Neural progenitor cell (in vitro differentiated cells): Measurements from ENCODE around the gene PPP1R27. TPM values are rescaled to one million over a fixed set of nuclear protein-coding genes. Genes with fewer than 3 reads are reported as not detected.

Experiments used
- DNase-seq: peaks from one replicate; pipeline ENCODE4 v3.0.0-alpha.2; 2016; ENCODE audit warnings: low spot score
- H2AFZ ChIP-seq: fragments of 200-600 bp; sonication (generic); replicated peaks from 2 replicates; pipeline ENCODE4 v1.6.1; 2016; ENCODE audit warnings: antibody characterized with exemption
- H3F3A ChIP-seq: fragments of 200-600 bp; sonication (generic); 2 replicates; pipeline ENCODE4 v1.6.1; 2016; ENCODE audit warnings: antibody characterized with exemption, low read depth
- H3K27ac ChIP-seq: fragments of 200-600 bp; sonication (generic); 2 replicates; pipeline ENCODE4 v1.5.1; 2016; ENCODE audit warnings: mild to moderate bottlenecking
- H3K27me3 ChIP-seq: fragments of 200-600 bp; sonication (generic); 2 replicates; pipeline ENCODE4 v1.6.1; 2016; ENCODE audit warnings: mild to moderate bottlenecking, moderate library complexity
- H3K36me3 ChIP-seq: fragments of 200-600 bp; sonication (generic); 2 replicates; pipeline ENCODE4 v1.5.1; 2016
- H3K4me1 ChIP-seq: fragments of 200-600 bp; sonication (generic); 2 replicates; pipeline ENCODE4 v1.6.1; 2016; ENCODE audit warnings: mixed run types
- H3K4me2 ChIP-seq: fragments of 200-600 bp; sonication (generic); 2 replicates; pipeline ENCODE4 v1.6.1; 2016
- H3K4me3 ChIP-seq: fragments of 200-600 bp; sonication (generic); 2 replicates; pipeline ENCODE4 v1.5.1; 2016
- H3K79me2 ChIP-seq: fragments of 200-600 bp; sonication (generic); 2 replicates; pipeline ENCODE4 v1.6.1; 2016; ENCODE audit warnings: low read depth
- H3K9ac ChIP-seq: fragments of 200-600 bp; sonication (generic); 2 replicates; pipeline ENCODE4 v1.6.1; 2016
- H3K9me3 ChIP-seq: fragments of 200-600 bp; sonication (generic); 2 replicates; pipeline ENCODE4 v1.5.1; 2016; ENCODE audit warnings: low read depth
- H4K20me1 ChIP-seq: fragments of 200-600 bp; sonication (generic); 2 replicates; pipeline ENCODE4 v1.6.1; 2016; ENCODE audit warnings: low read depth
- H3K27ac Mint-ChIP-seq: 3 replicates; pipeline ENCODE4 v1.8.0; 2021; ENCODE audit warnings: mixed read lengths
- H3K27me3 Mint-ChIP-seq: 2 replicates; pipeline ENCODE4 v1.8.0; 2022; ENCODE audit warnings: low read depth, mild to moderate bottlenecking, inconsistent platforms, moderate library complexity, mixed read lengths; ENCODE audit not compliant: insufficient read depth
- H3K36me3 Mint-ChIP-seq: 3 replicates; pipeline ENCODE4 v1.8.0; 2021; ENCODE audit warnings: mixed read lengths
- H3K4me1 Mint-ChIP-seq: 3 replicates; pipeline ENCODE4 v1.8.0; 2021; ENCODE audit warnings: mixed read lengths
- H3K4me3 Mint-ChIP-seq: 3 replicates; pipeline ENCODE4 v1.8.0; 2021; ENCODE audit warnings: mild to moderate bottlenecking, moderate library complexity, mixed read lengths
- H3K9me3 Mint-ChIP-seq: 3 replicates; pipeline ENCODE4 v1.8.0; 2020; ENCODE audit warnings: mixed read lengths
- CTCF ChIP-seq: fragments of 200-600 bp; sonication (generic); IDR thresholded peaks from 2 replicates; pipeline ENCODE4 v1.5.1; 2017; ENCODE audit warnings: antibody characterized with exemption, mild to moderate bottlenecking
- EZH2 ChIP-seq: fragments of 200-600 bp; sonication (generic); IDR thresholded peaks from 2 replicates; pipeline ENCODE4 v1.6.1; 2017; ENCODE audit warnings: antibody characterized with exemption, mild to moderate bottlenecking, moderate library complexity
- EZH2phosphoT487 ChIP-seq: fragments of 200-600 bp; sonication (generic); IDR thresholded peaks from 2 replicates; pipeline ENCODE4 v1.6.1; 2017; ENCODE audit warnings: antibody characterized with exemption
- total RNA-seq: library from RNA; depleted of rRNA; stranded (reverse); fragments of >200 nt; gene quantifications from 2 replicates; pipeline ENCODE4 v1.2.3, GENCODE V29; 2015; ENCODE audit warnings: low replicate concordance

Gene PPP1R27
- total RNA-seq, 1 donor from 2014 or later, result not detected

- Histone ChIP-seq H3K4me3 (no peak overlapping the region), H3K79me2 (no peaks in the 10 kb centered on the region), H3K27me3 (peaks cover 1% of the 10 kb centered on the region), H3K9ac (no peak overlapping the region), H3K4me1 (no peaks in the 10 kb centered on the region), H3K9me3 (no peaks in the 10 kb centered on the region), H2AFZ (no peak overlapping the region), H3K27ac (no peak overlapping the region), H3K36me3 (no peaks in the 10 kb centered on the region), H3F3A (peaks cover 6% of the 10 kb centered on the region), H3K4me2 (no peak overlapping the region), H4K20me1 (no peaks in the 10 kb centered on the region)
- H3K27ac Mint-ChIP-seq, result no peak overlapping the region
- no peak overlapping the region for H3K4me3 Mint-ChIP-seq
- H3K4me1 Mint-ChIP-seq, result peaks cover 3% of the 10 kb centered on the region
- H3K27me3 Mint-ChIP-seq, result peaks cover 6% of the 10 kb centered on the region
- H3K9me3 Mint-ChIP-seq, result no peaks in the 10 kb centered on the region
- no peaks in the 10 kb centered on the region for H3K36me3 Mint-ChIP-seq
- no peak for TF ChIP-seq EZH2
- TF ChIP-seq EZH2phosphoT487, result no peak
- TF ChIP-seq CTCF, result no peak
- DNase-seq, result no peak
These were observed 19.9 kb downstream of the PPP1R27 start for GRCh38 chr17:81814748-81815645.

- Mint-ChIP-seq H3K4me3 (no peak overlapping the region), H3K27ac (no peak overlapping the region), H3K9me3 (no peaks in the 10 kb centered on the region), H3K4me1 (peaks cover 3% of the 10 kb centered on the region), H3K36me3 (no peaks in the 10 kb centered on the region), H3K27me3 (peaks cover 12% of the 10 kb centered on the region)
- H3K9me3 ChIP-seq, result no peaks in the 10 kb centered on the region
- no peaks in the 10 kb centered on the region for H3K4me1 ChIP-seq
- DNase-seq, result no peak
- TF ChIP-seq EZH2phosphoT487 (no peak), CTCF (no peak), EZH2 (no peak)
- H3F3A ChIP-seq, result peaks cover 6% of the 10 kb centered on the region
- no peak overlapping the region for H3K4me2 ChIP-seq
- peaks cover 11% of the 10 kb centered on the region for H3K27me3 ChIP-seq
- H3K4me3 ChIP-seq, result no peak overlapping the region
- no peak overlapping the region for H3K9ac ChIP-seq
- no peaks in the 10 kb centered on the region for H3K79me2 ChIP-seq
- no peak overlapping the region for H2AFZ ChIP-seq
- no peaks in the 10 kb centered on the region for H3K36me3 ChIP-seq
- H4K20me1 ChIP-seq, result no peaks in the 10 kb centered on the region
- no peak overlapping the region for H3K27ac ChIP-seq
These were observed 20.8 kb downstream of the PPP1R27 start for GRCh38 chr17:81813861-81814683.

GRCh38 chr17:81813371-81813684 lies 21.5 kb downstream of the PPP1R27 start:
- Mint-ChIP-seq H3K4me1 (peaks cover 3% of the 10 kb centered on the region), H3K27me3 (peaks cover 14% of the 10 kb centered on the region), H3K27ac (no peak overlapping the region), H3K9me3 (no peaks in the 10 kb centered on the region), H3K4me3 (no peak overlapping the region), H3K36me3 (no peaks in the 10 kb centered on the region)
- Histone ChIP-seq H4K20me1 (no peaks in the 10 kb centered on the region), H3K36me3 (no peaks in the 10 kb centered on the region), H3K27me3 (peaks cover 18% of the 10 kb centered on the region), H3K9me3 (no peaks in the 10 kb centered on the region), H3K27ac (no peak overlapping the region), H3K4me3 (no peak overlapping the region), H2AFZ (no peak overlapping the region), H3K4me1 (no peaks in the 10 kb centered on the region), H3K79me2 (no peaks in the 10 kb centered on the region), H3F3A (peaks cover 6% of the 10 kb centered on the region), H3K4me2 (no peak overlapping the region), H3K9ac (no peak overlapping the region)
- TF ChIP-seq EZH2 (no peak), EZH2phosphoT487 (no peak), CTCF (no peak)
- DNase-seq, result no peak
